Upper lobe of left lung (tissue), 4 donors: ENCODE results near the gene PDE6A.
"Not testable (repeated sequence)": the region's sequence is repeated elsewhere in the genome, so short reads cannot be mapped to it uniquely, and the experiment has no call there.

Experiments used
- POLR2A ChIP-seq, 4 donors: fragments of 450-650 bp; IDR thresholded peaks; one replicate each; pipeline ENCODE4 v1.5.1; 2016 to 2017; ENCODE audit warnings: antibody characterized with exemption in 4 of 4, mild to moderate bottlenecking in 2 of 4
- POLR2AphosphoS5 ChIP-seq, 2 donors: sonication (generic); formaldehyde crosslinking; IDR thresholded peaks; one replicate each; pipeline ENCODE4 v1.5.1; 2017; ENCODE audit warnings: antibody characterized with exemption in 2 of 2
- TF ChIP-seq, protein P1 (sequence below), 6 experiments: fragments of 450-650 bp in 4 of 6; fragments of 200-600 bp in 2 of 6; sonication (generic) in 2 of 6; IDR thresholded peaks; one replicate each; pipeline ENCODE4 v1.5.1; 2016 to 2019; ENCODE audit warnings: antibody characterized with exemption in 6 of 6

DNA sequence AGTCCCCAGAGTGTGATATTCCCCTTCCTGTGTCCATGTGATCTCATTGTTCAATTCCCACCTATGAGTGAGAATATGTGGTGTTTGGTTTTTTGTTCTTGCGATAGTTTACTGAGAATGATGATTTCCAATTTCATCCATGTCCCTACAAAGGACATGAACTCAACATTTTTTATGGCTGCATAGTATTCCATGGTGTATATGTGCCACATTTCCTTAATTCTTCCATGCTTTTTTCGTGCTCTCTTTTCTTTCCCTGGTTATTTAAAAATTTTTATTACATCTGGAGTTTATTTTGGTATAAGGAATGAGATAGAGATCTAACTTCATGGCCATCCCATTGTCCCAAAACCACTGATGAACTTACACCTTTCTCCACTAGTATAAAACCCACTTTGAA lies 65.0 kb downstream of the PDE6A start:
- TF ChIP-seq, protein P1, sequence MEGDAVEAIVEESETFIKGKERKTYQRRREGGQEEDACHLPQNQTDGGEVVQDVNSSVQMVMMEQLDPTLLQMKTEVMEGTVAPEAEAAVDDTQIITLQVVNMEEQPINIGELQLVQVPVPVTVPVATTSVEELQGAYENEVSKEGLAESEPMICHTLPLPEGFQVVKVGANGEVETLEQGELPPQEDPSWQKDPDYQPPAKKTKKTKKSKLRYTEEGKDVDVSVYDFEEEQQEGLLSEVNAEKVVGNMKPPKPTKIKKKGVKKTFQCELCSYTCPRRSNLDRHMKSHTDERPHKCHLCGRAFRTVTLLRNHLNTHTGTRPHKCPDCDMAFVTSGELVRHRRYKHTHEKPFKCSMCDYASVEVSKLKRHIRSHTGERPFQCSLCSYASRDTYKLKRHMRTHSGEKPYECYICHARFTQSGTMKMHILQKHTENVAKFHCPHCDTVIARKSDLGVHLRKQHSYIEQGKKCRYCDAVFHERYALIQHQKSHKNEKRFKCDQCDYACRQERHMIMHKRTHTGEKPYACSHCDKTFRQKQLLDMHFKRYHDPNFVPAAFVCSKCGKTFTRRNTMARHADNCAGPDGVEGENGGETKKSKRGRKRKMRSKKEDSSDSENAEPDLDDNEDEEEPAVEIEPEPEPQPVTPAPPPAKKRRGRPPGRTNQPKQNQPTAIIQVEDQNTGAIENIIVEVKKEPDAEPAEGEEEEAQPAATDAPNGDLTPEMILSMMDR (IDR thresholded peaks at IDR 0.05), result not testable (repeated sequence)
- not testable (repeated sequence) for TF ChIP-seq POLR2AphosphoS5, POLR2A (IDR thresholded peaks at IDR 0.05)
